ENCODE results near the gene DUOX1.

DUOX1 gene

GRCh38 chr15:45144775-45145174 is 15.0 kb downstream of the DUOX1 start:
- DNase-seq = no peak

- DNase-seq = no peak
Observed at GRCh38 chr15:45146405-45146804, 16.6 kb downstream of the DUOX1 start.

- DNase-seq = no peak
Observed at GRCh38 chr15:45147606-45148005, 17.8 kb downstream of the DUOX1 start.

GRCh38 chr15:45148076-45149059 is 18.6 kb downstream of the DUOX1 start:
- DNase-seq = no peak

DNA sequence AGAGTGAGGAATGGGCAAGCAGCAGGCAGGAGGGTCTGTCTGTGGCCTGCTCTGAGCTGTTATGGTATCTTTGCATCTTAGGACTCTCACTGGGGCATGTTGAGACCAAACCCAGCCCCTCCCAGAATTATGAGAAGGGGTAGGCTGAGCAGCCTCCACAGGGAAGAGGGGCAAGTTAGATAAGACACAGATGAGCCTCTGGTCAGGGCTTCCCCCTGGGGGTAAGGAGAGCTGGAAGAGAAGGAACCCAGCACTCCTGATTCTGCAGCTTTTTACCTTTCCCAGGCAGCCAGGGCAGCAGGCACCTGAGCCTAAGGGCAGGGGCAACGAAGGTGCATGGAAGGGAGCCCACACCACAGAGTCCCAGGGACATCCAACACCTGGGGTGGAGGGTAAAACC is 19.3 kb downstream of the DUOX1 start:
- DNase-seq = no peak

DNA sequence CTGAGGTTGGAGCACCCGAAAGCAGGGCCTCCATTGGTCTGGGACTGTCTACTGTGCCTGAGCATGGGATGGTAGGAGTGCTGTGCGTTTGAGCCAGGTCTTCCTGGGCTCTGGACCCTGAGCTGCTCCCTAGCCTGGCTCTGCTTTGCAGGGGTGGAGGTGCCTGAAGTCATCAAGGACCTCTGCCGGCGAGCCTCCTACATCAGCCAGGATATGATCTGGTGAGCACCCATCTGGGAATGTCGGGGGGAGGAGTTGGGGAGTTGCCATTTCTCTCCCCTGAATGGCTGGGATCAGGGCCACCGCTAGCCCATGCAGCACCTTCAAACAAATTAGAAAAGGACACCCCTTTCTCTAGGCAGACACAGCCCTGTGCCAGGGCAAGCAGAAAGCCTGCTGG is 20.7 kb downstream of the DUOX1 start:
- DNase-seq = no peak

DNA sequence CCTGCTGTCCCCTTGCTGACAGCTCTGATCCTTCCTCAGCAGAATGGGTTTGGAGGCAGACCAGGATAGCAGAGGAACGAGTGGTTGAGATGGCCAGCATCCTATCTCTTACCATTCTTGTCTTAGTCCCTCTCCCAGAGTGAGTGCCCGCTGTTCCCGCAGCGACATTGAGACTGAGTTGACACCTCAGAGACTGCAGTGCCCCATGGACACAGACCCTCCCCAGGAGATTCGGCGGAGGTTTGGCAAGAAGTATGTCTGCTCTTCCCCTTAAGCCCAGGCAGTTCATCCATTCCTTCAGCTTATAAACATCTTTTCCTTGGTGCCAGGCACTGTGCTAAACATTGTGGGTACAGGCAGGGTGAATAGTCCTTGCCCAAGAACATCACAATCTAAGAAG is 21.2 kb downstream of the DUOX1 start:
- DNase-seq = no peak

- no peak for DNase-seq
Observed at GRCh38 chr15:45151998-45152828, 22.4 kb downstream of the DUOX1 start.

DNA sequence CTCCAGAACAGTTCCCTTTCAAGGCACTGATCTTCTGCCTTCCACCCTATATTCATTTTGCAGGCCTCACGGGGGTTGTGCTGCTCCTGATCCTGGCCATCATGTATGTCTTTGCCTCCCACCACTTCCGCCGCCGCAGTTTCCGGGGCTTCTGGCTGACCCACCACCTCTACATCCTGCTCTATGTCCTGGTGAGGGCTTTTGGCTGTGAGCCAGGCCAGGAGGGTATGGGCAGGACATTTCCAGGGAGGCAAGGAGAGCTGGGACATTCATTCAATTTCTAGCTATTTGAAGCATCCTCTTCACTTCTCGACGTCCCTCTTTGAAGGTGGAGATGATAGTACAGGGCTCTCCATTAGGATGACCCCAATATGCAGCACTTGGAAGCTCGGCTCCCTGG is 25.9 kb downstream of the DUOX1 start:
- DNase-seq = no peak

GRCh38 chr15:45156744-45157455 is 27.1 kb downstream of the DUOX1 start:
- no peak for DNase-seq

GRCh38 chr15:45157974-45158373 is 28.2 kb downstream of the DUOX1 start:
- DNase-seq = no peak

- DNase-seq = no peak
Observed at GRCh38 chr15:45161666-45162065, 31.9 kb downstream of the DUOX1 start.

DNA sequence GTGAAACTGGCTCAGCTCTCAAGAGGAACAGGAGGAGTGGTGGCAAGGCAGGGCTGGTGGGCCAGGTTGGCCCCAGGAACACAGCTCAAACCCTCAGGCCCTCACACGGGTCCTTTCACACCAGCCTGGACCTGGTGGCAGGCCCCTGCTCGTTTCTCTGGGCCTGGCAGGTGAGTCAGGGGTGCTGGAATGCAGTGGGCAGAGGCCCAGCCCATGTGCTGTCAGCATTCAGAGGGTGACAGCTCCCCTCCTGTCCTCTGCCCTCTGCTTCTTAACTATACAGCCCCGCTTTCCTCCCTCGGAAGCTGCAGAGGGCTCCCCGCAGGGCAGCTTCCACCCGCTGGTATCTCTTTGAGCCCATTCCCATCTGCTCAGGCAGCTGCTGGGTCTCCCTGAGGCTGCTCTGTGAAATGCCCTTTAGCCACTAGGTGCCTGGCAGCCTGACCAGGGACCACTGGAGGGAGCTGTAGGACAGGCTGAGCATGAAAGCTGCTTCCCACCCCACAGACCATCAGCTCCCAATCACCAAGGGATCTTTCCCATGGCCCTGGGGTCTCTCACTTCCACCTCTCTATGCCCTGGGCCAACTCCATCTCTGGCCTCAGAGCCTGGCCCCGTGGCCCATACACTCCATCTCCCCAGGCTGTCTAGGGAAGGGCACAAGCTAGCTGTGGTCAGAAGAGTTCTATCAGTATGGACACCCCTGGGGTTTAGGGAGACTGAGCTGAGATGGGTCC is 33.1 kb downstream of the DUOX1 start:
- peak; percentile 67 for DNase-seq

DNA sequence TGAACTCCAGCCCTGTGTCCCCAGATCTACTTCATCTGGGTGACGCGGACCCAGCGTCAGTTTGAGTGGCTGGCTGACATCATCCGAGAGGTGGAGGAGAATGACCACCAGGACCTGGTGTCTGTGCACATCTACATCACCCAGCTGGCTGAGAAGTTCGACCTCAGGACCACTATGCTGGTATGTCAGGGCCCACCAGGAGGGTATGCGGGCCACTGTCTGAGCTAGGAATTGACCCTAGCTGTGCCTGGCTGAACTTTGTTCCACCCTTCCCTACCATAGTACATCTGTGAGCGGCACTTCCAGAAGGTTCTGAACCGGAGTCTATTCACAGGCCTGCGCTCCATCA is 33.7 kb downstream of the DUOX1 start:
- no peak for DNase-seq

DNA sequence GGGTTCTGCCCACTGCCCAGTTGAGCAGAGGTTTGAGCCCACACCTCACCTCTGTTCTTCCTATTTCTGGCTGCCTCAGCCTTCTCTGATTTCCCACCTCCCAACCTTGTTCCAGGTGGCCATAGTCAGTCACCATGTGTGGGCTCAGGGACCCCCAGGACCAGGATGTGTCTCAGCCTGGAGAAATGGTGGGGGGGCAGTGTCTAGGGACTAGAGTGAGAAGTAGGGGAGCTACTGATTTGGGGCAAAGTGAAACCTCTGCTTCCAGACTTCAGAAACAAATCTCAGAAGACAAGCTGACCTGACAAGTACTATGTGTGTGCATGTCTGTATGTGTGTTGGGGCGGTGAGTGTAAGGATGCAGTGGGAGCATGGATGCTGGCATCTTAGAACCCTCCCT is 35.1 kb downstream of the DUOX1 start:
- no peak for DNase-seq

GRCh38 chr15:45165536-45165935 is 35.7 kb downstream of the DUOX1 start:
- DNase-seq = no peak

DNA sequence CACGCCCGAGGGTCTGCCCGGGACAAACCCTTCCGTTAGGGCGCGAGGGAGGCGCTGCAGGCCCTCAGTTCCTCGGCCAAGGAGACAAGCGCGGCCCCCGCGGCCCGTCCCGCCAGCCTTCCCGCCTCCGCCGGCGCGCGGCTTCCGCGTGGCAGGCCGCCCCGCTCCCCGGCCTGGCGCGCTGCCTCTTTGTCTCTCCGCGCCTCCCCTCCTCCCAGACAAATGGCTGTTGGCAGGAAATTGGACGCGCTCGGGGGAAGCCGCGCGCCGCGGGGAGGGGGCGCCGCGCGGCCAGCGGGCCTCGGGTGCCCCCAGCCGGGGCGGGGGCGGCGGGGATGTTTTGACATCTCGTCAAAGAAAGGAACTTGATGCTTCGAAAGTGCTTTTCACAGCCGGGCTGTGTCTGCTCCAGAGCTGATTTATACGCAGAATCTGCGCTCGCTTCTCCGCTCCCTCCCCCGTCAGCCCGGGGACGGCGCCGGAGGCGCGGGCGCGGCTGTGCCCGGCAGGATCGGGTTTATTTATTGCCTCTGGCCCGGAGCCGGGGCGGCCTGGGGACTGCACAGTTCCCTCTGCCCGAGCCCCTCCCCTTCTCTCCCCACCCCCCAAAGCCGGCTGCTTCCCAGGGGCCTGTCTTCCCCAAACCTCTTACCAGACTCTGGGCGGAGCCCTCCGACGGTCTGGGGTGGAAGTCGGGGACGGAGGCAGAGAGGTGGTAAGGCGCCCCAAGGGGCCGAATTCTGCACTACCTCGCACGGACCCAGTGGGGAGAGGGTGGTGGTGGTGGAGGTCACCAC is 37.2 kb downstream of the DUOX1 start:
- DNase-seq = peak; percentile 86

- DNase-seq = no peak
Observed at GRCh38 chr15:45167631-45168205, 37.9 kb downstream of the DUOX1 start.

DNA sequence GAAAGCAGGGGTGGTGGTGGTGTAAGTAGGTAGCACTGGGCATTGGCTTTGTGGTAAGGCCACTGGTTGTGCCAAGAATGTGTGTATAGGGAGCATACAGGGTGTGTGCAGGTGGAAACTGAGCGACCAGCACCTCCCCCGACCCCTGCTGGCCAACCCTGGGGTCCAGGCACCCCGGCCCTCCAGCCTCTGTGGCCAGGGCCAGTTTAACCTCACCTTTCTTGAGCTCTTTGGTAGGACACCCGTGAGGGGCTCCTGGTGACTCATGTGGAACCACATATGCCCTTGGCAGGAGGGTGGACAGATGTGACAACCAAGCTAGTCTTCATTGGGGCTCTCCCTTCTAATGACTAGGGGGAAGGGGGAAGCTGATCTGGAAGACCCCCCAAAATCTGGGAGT is 38.5 kb downstream of the DUOX1 start:
- DNase-seq = no peak

- no peak for DNase-seq
Observed at GRCh38 chr15:45168751-45169551, 39.2 kb downstream of the DUOX1 start.
